NCI-H1694 (cell line): Measurements from ENCODE around the gene MIOS.

Experiments used
- DNase-seq: peaks from one replicate; lab custom pipeline; 2025; lab: John Stamatoyannopoulos, UW

Gene MIOS

DNA sequence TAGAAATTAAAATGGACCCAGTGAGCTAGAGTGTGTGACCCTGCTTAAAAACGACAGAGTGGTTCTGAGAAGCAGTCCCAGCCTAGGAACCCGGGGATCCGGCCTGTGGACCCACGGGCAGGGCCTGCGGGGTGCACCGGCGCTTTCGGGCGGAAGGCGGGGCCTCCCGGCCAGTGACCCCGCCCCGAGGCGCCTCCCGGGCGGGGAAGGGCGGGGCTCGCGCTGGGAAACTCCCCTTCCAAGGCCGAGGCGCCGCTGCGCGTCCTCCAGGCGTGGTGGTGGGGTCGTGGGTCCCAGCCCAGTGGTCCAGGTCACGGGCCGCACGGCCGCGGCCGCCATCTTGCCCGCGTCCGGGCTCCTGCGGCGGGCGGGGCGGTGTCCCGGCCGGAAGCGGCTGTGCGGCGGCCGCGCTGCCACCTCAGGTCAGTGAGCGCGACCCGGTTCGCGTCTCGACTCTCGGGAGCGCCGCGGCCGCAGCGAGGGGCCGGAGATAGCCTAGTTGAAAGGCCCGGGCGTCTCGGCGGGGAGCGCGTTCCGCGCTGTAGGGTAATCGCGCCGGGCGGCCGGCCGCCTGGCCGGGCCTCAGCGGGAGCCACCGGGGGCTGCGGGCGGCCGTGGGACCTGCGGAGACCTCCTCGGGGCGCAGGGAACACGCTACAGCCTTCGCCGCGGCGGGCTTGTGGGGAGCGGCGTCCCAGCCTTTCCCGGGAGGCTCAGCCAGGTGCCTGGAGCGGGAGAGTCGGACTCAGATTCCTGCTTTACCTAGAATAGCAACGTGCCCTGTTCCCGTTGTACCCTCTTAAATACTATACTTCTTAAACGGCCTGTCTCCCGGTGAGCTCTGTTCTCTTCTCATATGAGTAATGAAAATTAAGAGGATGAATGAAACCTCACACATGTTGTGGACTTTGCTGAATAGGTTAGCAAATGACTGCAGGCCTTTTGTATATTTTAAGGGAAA is at the start of gene MIOS:
Gene MIOS, plus strand, starts transcription at position 234 of the 961 bp plus-strand sequence. CDS start 5,592 bp downstream, outside the sequence.
- no peak for DNase-seq

DNA sequence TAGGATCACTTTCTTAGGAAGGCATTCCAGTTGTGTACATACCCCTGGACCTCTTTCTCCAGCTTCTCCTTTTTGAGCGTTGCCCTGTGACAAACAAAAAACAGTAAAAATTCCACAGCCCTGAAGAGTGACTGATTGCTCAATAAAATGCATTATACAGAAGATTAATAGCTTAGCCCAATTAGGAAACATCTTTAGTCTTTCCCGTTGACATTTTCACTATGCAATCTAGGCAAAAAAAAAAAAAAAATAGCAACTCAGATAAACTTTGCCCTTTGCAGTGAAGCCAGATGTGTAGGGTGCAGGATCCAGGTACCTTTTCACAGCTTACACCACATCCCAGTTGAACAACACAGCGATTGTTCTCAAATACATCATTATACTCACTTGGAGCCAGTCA is 48.9 kb upstream of the MIOS start:
- DNase-seq, result no peak

GRCh38 chr7:7519056-7519455 is 47.6 kb upstream of the MIOS start:
- DNase-seq, result no peak

GRCh38 chr7:7519528-7519927 is 47.2 kb upstream of the MIOS start:
- no peak for DNase-seq

DNA sequence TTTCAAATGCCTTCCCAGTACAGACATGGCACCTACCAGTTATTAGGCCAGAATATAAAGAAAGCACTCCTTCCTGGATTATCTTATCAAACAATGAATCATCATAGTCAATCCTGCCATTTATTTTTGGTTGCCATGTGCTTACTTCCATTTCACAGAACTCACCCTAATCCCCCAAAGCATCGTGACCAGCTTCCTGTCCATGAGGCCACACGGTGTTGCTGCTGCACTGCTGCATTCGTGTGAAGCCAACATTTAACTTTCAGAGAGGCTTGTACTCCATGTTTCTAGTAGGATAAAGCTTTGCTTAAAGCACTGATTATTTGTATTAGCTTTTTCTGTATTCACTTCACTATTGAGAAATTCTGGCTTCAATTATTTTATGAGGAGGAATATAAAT is 45.4 kb upstream of the MIOS start:
- no peak for DNase-seq

DNA sequence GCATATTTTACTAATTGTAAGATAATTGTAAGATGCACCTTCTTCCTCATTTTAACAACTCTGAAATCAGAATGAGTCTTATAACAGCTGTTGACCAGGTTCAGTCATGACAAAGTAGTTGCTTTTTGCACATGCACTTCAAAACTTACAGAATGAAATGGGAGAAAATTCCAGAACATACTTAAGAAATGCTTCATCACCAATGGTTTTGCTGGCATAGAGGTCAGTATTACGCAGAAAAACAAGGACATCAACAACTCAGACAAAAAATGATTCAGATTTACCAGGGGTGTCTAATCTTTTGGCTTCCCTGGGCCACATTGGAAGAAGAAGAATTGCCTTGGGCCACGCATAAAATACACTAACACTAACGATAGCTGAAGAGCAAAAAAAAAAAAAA is 44.3 kb upstream of the MIOS start:
- no peak for DNase-seq

- no peak for DNase-seq
Measured at GRCh38 chr7:7524121-7524520, 42.6 kb upstream of the MIOS start.

DNA sequence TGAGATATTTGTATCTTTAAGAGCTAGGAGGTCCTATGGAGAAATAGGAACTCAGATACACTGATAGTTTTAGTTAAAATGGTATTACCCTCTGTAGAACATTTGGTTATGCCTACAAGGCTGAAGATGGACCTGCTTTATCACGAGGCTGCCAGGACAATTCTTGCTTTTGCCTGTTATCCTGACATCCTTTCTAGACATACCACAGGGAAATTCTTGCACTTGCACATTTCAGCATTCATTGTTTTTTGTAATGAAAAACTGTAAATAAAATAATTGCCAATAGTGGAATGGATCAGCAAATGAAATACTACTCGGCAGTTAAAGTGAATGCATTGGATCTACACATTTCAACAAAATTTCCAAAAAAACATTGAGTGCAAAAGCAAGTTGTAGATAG is 40.7 kb upstream of the MIOS start:
- no peak for DNase-seq

- no peak for DNase-seq
Measured at GRCh38 chr7:7527047-7527446, 39.6 kb upstream of the MIOS start.

GRCh38 chr7:7529328-7529727 is 37.4 kb upstream of the MIOS start:
- no peak for DNase-seq

- no peak for DNase-seq
Measured at GRCh38 chr7:7533831-7534430, 32.8 kb upstream of the MIOS start.

GRCh38 chr7:7535691-7536090 is 31.0 kb upstream of the MIOS start, which contains the start of gene COL28A1:
TSS of gene COL28A1 (minus strand) at chr7:7535873. CDS start at chr7:7532875, 2,998 bp downstream.
- no peak for DNase-seq

- DNase-seq, result no peak
Measured at GRCh38 chr7:7536396-7537019, 30.2 kb upstream of the MIOS start.

DNA sequence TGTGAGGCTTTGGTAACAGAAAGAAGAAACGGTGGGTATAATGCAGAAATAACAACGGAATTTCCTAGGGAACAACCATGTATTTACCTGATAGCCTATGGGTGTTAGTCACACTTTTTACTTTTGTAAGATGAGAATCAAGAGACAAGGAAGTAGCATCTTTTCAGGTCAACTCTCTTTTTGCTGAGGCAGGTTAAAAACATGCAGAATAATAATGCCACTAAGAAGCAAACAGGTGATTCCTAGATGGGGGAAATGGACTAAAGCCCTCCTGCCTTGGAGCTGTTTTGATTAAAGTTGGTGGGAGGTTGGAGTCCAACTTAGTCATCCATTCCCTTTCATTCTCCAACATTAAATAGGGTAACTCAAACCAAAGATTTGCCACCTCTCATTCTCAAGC is 29.0 kb upstream of the MIOS start:
- no peak for DNase-seq

DNA sequence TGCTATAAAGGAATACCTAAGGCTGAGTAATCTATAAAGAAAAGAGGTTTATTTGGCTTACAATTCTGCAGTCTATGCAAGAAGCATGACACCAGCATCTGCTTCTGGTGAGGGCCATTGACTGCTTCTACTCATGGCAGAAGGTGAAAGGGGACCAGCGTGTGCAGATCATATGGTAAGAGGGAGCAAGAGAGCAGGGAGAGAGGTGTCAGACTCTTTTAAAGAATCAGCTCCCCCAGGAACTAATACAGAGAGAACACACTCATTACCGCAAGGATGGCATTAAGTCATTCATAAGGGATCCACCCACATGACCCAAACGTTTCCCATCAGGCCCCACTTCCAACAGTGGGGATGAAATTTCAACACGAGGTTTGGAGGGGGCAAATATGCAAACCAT is 27.5 kb upstream of the MIOS start:
- no peak for DNase-seq

DNA sequence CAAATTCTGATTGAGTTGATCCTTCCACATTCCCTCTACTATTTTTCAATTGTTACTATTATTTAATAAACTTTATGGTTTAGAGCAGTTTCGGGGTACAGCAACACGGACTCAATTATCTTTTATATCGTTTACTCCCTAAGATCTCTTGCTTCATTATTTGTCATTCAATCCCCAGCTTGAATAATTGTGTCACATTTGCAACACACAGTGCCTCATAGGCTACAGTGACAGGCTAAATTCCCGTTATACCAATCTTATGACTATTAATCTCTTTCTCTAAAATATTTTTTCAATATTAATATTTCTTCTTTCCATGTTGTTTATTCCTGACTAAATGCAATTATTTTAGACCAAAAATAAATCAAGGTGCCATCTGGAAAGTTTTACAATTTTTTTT is 27.0 kb upstream of the MIOS start:
- no peak for DNase-seq

- no peak for DNase-seq
Measured at GRCh38 chr7:7542251-7542835, 24.3 kb upstream of the MIOS start.

GRCh38 chr7:7548407-7548806 is 18.3 kb upstream of the MIOS start:
- no peak for DNase-seq

- DNase-seq, result no peak
Measured at GRCh38 chr7:7550663-7551062, 16.0 kb upstream of the MIOS start.

DNA sequence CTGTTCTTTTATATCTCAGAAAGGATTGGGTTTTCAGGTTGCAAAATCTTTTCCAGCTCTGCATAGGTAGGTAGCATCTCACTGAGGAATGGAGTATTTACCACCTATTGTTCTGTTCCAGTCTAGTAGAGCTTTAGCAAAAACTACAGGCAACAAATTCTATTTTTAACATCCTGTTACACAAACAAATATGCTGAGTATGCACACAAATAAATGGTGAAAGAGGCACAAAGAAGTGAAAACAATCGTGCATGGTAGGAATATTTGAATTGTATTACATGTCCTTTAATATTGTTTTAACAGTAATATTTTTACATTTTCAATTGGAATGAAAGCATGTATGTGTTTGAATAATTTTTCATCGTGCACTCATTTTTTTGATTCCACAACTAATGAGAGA is 14.5 kb upstream of the MIOS start:
- no peak for DNase-seq

- no peak for DNase-seq
Measured at GRCh38 chr7:7553386-7553785, 13.3 kb upstream of the MIOS start.

DNA sequence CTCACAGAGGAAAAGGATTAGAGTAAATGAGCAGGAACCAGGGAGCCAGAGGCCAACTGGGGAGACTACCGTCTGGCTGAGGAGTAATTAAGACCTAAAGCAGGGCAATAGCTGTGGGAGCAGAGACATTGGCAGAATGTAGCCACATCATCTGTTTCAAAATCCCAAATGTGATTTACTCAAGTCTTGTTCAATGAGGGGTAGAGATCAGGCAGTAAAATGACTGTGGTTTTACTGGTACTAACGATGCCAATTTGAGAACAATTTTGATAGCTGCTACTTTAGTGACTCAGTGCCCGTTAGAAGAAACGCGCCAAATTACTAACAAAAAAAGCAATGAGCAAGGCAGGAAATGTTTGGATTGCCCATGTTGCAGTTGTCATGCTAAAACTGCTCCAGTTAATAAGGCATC is 12.7 kb upstream of the MIOS start:
- DNase-seq, result peak; percentile 35
